HUES64 (cell line): ENCODE measurements around the gene SECTM1.

Experiments used
- H3K27ac ChIP-seq: 2 replicates; pipeline ENCODE4 v1.7.0; 2013; ENCODE audit warnings: low read depth, low read length, inconsistent platforms
- H3K27me3 ChIP-seq: 2 replicates; pipeline ENCODE4 v1.6.1; 2013; ENCODE audit warnings: mild to moderate bottlenecking, low read length; ENCODE audit not compliant: insufficient read depth
- H3K36me3 ChIP-seq: 2 replicates; pipeline ENCODE4 v1.6.1; 2013; ENCODE audit warnings: mild to moderate bottlenecking, low read length; ENCODE audit not compliant: insufficient read depth
- H3K4me1 ChIP-seq: 2 replicates; pipeline ENCODE4 v1.6.1; 2013; ENCODE audit warnings: mild to moderate bottlenecking, low read length, moderate library complexity; ENCODE audit not compliant: insufficient read depth
- H3K4me3 ChIP-seq: 2 replicates; pipeline ENCODE4 v1.5.1; 2013; ENCODE audit warnings: mild to moderate bottlenecking, low read length, moderate library complexity
- H3K9ac ChIP-seq: 2 replicates; pipeline ENCODE4 v1.6.1; 2013; ENCODE audit warnings: mild to moderate bottlenecking, low read depth, low read length
- H3K9me3 ChIP-seq: 2 replicates; pipeline ENCODE4 v1.6.1; 2013; ENCODE audit warnings: low read depth, low read length; ENCODE audit not compliant: insufficient read depth
- WGBS: fragments of 150-250, 120-280 bp; methylation state at CpG from one replicate; pipeline ENCODE4 v1.1.7; 2013; ENCODE audit warnings: missing lambda C conversion rate; 5-methylcytosine and 5-hydroxymethylcytosine counted together

Gene SECTM1

GRCh38 chr17:82344175-82344907, 10.8 kb upstream of the SECTM1 start:
- H3K27me3 ChIP-seq = peaks cover 1% of the 10 kb centered on the region
- H3K27ac ChIP-seq = no peak overlapping the region
- no peak overlapping the region for H3K9ac ChIP-seq
- WGBS = 91% methylated on average over 24 of the region's 24 CpGs
- no peaks in the 10 kb centered on the region for H3K9me3 ChIP-seq
- H3K4me3 ChIP-seq = no peak overlapping the region
- H3K36me3 ChIP-seq = no peaks in the 10 kb centered on the region
- H3K4me1 ChIP-seq = peaks cover under 1% of the 10 kb centered on the region; the same call in 1 of the 2 replicates

DNA sequence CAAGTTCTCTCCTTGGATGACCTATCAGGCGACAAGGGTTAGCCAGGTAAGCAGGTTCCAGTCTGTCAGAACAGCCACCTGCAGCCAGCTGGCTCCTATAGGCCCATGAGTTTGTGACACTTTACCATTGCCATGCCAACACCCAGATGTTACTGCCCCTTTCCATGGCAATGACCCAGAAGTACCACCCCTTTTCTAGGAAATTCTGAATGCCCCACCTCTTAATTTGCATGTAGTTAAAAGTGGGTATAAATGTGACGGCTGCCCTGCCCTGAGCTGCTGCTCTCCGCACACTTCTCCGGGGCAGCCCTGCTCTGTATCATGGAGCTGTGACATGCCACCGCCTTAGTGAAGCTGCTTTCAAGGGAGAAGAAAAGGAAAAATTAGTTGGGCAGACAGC, 10.0 kb upstream of the SECTM1 start:
- Histone ChIP-seq H3K27me3 (peaks cover 9% of the 10 kb centered on the region), H3K27ac (no peak overlapping the region), H3K9ac (no peak overlapping the region), H3K4me1 (peaks cover 7% of the 10 kb centered on the region; the same call in 1 of the 2 replicates), H3K9me3 (no peaks in the 10 kb centered on the region), H3K36me3 (no peaks in the 10 kb centered on the region), H3K4me3 (no peak overlapping the region)
- 93% methylated on average over 5 of the region's 5 CpGs for WGBS

- 94% methylated on average over 28 of the region's 28 CpGs for WGBS
- H3K27me3 ChIP-seq = peaks cover 19% of the 10 kb centered on the region
These were observed 9.0 kb upstream of the SECTM1 start for GRCh38 chr17:82342361-82343079.

DNA sequence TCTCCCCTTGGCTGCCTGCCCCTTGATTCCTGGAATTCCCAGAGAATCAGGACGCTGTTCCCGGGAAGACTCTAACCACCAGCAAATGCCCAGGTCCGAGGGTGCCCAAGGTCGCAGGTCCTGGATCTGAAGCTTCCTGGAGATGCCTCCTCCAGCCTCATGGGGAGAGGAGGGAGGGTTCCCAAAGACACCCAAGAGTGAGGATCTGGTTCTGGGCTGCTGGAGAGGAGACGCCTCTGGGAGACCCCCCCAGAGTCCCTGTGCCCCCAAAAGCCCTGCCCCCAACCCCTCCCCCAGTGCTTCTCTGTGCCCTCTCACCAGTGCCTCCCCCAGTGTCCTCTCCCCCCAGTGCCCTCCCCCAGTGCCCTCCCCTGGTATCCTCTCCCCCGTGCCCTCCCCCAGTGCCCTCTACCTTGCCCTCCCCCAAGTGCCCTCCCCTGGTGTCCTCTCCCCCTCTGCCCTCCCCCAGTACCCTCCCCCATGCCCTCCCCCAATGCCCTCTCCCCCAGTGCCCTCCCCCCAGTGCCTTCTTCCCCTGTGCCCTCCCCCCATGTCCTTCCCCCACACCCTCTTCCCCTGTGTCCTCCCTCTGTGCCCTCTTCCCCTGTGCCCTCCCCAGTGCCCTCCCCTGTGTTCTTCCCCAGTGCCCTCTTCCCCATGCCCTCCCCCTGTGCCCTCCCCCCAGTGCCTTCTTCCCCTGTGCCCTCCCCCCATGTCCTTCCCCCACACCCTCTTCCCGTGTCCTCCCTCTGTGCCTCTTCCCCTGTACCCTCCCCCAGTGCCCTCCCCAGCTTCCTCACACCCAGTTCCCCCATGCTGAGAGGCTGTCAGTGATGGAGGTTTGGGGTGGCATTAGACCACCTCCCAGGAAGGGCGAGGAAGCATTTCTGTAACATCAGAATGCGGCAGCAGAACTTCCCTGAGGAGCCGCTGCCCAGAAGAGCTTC, 6.3 kb upstream of the SECTM1 start:
- no peak overlapping the region for H3K9ac ChIP-seq
- 69% methylated on average over 7 of the region's 10 CpGs for WGBS

More at GRCh38 chr17:82342361-82343079, 9.0 kb upstream of the SECTM1 start:
- H3K27ac ChIP-seq = no peak overlapping the region
- H3K9me3 ChIP-seq = no peaks in the 10 kb centered on the region
- H3K9ac ChIP-seq = no peak overlapping the region
- no peak overlapping the region for H3K4me3 ChIP-seq
- peaks cover 7% of the 10 kb centered on the region; the same call in 1 of the 2 replicates for H3K4me1 ChIP-seq
- no peaks in the 10 kb centered on the region for H3K36me3 ChIP-seq

GRCh38 chr17:82338858-82339633, 5.5 kb upstream of the SECTM1 start:
- Histone ChIP-seq H3K4me3 (peak overlapping the region; percentile 34; the same call in 1 of the 2 replicates), H3K9me3 (no peaks in the 10 kb centered on the region), H3K27ac (no peak overlapping the region), H3K4me1 (peaks cover 19% of the 10 kb centered on the region), H3K27me3 (peaks cover 51% of the 10 kb centered on the region), H3K9ac (no peak overlapping the region), H3K36me3 (no peaks in the 10 kb centered on the region)
- 29% methylated on average over 29 of the region's 29 CpGs for WGBS

More for the DNA sequence above, 6.3 kb upstream of the SECTM1 start:
- peaks cover 18% of the 10 kb centered on the region for H3K4me1 ChIP-seq
- peak overlapping the region; percentile 34; the same call in 1 of the 2 replicates for H3K4me3 ChIP-seq
- H3K27ac ChIP-seq = no peak overlapping the region
- H3K36me3 ChIP-seq = no peaks in the 10 kb centered on the region
- no peaks in the 10 kb centered on the region for H3K9me3 ChIP-seq
- H3K27me3 ChIP-seq = peaks cover 42% of the 10 kb centered on the region

DNA sequence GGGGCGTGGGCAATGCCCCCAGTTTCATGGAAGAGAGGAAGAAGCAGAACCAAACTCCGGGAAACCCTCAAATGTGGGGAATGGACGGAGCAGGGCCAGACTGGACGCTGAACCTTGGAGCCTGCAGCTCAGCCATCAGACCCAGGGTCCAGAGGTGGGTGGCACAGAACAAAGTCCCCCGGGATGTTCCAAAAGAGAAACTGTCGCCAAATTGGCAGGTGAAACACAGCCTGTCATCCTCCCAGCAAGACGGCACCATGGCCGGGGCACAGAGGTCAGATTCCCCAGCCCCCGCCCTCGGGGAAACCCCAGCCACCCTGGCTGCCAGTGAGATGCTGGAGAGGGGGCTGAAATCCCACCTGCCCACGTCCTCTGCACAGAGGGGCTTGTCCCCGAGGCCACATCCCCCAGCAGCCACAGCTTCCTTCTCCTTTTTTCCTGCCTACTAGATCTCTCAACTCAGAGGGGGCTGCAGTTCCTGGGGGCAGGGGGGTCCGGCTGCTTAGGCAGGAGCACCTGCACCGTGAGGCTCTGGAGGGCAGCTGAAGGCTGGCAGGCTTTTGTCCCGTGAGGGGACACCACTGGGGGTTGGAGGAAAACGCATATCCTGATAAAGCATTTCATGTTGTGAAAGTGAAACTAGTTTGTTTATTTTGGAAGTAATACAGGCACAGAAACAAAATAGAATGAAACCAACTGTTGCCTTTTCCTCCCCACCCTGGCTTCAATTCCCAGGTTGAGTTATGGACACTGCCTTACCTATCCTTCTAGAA, 1.2 kb upstream of the SECTM1 start:
- Histone ChIP-seq H3K9ac (no peak overlapping the region), H3K9me3 (no peaks in the 10 kb centered on the region), H3K4me1 (peaks cover 19% of the 10 kb centered on the region), H3K4me3 (no peak overlapping the region), H3K27me3 (peaks cover 92% of the 10 kb centered on the region), H3K27ac (no peak overlapping the region), H3K36me3 (no peaks in the 10 kb centered on the region)
- 70% methylated on average over 16 of the region's 16 CpGs for WGBS

DNA sequence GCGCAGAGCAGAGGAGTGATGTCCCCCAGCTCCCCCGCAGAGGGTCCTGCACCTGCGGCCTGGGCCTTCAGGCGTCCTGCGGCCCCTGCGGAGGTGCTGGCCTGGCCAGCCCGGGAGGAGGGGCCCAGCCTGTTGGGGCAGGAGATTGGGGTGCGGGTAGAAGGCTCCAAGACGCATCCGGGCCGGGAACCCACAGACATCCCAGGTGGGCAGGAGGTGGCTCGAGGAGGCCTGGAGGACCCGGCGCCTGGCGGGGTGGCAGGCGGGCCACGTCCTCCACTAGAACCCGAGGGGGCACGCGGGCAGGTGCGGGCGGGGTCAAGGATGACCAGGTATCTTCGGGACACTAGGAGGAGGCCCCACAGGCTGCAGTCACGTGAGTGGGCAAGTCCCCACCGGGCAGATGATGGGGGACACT, 647 bp upstream of the SECTM1 start:
- H3K4me3 ChIP-seq = no peak overlapping the region
- H3K27ac ChIP-seq = no peak overlapping the region

GRCh38 chr17:82332669-82333278, 792 bp downstream of the SECTM1 start:
- Histone ChIP-seq H3K27ac (no peak overlapping the region), H3K9me3 (no peaks in the 10 kb centered on the region), H3K4me3 (peak overlapping the region; percentile 32), H3K36me3 (no peaks in the 10 kb centered on the region), H3K27me3 (peaks cover 83% of the 10 kb centered on the region), H3K9ac (no peak overlapping the region), H3K4me1 (peaks cover 12% of the 10 kb centered on the region)
- WGBS = 24% methylated on average over 32 of the region's 32 CpGs

More for the DNA sequence above, 647 bp upstream of the SECTM1 start:
- 83% methylated on average over 25 of the region's 25 CpGs for WGBS
- Histone ChIP-seq H3K27me3 (peaks cover 92% of the 10 kb centered on the region), H3K9me3 (no peaks in the 10 kb centered on the region), H3K9ac (no peak overlapping the region), H3K36me3 (no peaks in the 10 kb centered on the region), H3K4me1 (peaks cover 17% of the 10 kb centered on the region)

DNA sequence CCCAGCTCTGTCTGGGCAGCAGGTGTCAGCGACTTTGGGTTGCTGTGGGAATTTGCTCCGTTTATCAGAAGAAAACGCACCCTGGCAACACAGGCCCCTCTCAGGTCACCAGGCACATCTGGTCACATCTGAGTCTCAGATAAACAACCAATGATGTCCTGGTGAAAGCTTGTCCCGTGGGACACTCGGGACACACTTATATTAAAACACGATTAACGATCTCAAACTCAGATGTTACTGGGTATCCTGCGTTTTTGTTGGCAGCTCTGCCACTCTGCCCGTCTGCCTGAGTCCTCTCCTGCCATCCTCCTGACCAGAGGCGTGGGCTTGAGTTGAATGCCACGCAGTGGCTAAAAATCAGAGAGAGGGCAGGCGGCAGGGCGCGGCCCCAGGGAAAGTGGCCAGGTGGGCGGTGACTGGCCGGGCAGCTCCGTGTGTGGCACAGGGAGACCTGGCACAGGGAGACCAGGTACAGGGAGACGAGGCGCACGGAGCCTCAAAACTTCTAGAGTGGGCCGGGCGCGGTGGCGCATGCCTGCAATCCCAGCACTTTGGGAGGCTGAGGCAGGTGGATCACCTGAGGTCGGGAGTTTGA, 2.1 kb downstream of the SECTM1 start:
- H3K36me3 ChIP-seq = no peaks in the 10 kb centered on the region
- no peak overlapping the region for H3K9ac ChIP-seq
- no peaks in the 10 kb centered on the region for H3K9me3 ChIP-seq
- no peak overlapping the region for H3K4me3 ChIP-seq
- H3K27ac ChIP-seq = no peak overlapping the region
- WGBS = 93% methylated on average over 25 of the region's 25 CpGs
- H3K27me3 ChIP-seq = peaks cover 73% of the 10 kb centered on the region
- H3K4me1 ChIP-seq = peaks cover 15% of the 10 kb centered on the region
